Effector CD4-positive, alpha-beta T cell (primary cell): ENCODE measurements around the gene MAP1LC3A.

Experiments used
- DNase-seq: peaks from one replicate; pipeline ENCODE4 v3.0.0-alpha.2; 2020

MAP1LC3A gene

DNA sequence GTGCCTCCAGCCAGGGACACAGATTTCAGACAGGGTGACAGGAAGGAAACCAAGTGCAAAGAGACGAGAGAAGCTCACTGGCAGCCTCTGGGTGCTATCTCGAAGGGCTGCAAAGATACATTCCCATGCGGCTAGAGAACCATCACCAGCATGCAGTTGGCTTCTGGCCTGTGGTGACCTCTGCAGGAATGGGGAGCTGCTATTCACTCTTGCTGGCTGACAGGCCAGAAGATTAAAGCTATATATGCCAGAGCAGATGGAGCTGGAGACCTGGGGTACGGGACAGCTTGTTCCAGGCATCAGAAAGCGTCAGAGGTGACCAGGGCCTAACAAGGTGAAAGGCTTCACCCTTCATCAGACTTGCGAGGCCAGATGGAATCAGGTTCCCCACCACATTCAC lies 20.0 kb downstream of the MAP1LC3A start:
- DNase-seq, result no peak

DNA sequence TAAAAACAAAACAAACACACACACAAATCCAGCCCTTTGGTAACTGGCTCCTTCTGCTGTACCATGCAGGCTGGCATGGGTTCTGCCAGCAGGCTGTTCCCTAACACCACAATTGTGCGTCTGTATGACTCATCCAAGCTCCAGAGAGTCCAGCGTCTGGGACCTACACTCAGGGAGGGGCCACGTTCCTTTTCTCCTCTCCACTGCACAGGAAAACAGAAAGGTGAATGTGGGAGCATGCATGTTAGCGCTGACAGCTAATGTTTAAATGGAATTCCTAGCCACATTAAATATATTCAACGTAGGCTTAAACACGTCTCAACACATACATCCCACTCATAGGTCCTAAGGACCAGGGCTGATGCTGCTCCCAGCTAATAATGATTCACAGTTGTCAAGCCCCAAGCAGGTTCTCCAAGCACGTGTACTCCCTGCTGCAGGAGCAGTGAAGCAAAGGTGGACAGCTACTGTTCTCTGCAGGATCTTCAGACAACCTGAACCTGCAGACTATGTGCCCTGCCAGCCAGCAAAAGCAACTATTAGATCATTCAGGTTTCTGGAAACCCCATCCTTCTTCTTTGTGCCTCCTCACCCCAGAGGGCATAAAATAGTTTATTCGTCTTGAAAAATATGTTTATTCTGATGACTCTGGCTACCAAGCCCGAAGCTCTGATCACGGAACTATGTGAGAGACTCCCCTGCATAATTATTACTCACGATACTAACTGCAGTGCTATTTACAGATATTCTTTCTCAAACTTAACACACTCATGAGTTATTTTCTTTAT lies 20.9 kb downstream of the MAP1LC3A start:
- no peak for DNase-seq

DNA sequence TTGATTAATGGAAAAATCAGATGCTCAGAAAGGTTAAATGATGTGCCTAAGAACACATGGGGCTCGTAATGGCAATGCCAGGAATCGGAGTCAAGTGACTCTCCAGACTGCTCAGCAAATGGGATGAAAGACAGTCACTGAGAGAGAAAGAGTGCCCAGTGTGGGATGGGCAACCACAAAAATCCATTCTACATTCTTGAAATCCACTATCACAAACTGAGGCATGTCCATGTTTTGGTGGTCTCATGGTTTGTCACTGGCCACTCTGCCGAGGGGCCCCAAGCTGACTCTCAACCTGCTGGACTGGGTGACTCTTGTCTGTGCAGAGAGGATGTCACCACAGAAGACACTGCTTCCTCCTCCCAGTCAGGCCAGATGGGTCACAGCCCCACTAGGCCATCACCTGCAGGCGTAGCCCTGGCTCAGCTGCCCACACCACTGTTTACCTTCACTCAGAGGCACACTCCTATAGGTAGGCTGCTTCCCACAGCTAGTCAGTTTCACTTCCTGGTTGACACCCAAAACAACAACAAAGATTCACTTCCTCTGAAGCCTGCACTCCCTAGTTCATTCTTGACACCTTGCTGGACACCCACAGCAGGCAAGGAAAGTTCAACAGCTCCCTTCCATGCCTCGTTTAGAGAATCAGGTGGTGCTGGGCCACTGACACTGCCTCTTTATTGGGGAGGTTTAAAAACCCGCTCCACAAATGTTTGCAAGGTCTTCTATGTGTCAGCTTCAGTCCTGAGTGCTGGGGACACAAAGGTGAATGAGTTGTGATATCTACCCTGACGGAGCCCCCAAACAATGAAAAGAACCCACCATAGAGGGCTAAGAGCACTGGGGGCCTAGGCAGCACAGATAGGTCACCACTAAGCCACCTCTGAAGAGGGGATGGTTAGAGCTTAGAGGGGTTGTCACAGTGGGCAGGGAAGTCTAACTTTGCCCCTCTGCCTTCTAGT lies 21.7 kb downstream of the MAP1LC3A start:
- DNase-seq, result no peak

DNA sequence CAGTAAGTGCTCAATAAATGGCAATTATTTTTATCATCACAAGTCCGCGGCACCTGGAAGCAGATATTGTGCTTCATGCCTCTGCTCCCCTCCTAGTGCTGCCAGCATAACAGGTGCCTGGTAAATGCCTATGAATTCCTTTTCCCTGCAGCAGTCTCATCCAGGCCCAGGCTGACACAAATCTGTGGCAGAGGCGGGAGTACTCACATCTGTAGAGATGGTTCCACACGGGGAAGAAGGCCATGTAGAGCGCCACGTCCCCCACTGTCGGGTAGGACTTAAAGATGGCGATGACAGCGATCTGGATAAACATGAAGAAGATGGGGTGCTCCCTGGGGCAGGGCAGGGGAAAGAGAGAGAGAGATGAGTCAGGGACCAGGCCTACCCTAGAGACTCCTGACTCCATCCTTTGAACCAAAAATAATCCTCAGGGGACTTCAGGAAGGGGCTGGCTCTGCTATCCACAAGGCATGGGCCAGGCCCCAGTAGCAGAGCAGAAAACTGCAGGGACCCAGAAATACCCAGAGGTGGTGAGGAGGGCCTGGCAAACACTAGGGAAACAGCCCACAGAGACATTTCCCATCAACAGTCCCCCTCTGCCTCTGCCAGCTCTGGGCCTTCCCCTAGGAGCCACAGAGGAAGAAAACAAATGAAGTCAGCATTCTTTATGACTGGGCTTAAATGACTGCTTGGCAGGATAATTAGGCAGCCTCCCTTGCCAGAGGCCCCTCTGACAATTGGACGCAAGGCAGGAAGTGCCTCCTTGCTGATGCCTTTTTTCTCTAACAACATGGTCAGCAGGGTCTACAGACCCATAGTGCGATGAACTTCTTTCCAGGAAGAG lies 23.0 kb downstream of the MAP1LC3A start:
- no peak for DNase-seq

DNA sequence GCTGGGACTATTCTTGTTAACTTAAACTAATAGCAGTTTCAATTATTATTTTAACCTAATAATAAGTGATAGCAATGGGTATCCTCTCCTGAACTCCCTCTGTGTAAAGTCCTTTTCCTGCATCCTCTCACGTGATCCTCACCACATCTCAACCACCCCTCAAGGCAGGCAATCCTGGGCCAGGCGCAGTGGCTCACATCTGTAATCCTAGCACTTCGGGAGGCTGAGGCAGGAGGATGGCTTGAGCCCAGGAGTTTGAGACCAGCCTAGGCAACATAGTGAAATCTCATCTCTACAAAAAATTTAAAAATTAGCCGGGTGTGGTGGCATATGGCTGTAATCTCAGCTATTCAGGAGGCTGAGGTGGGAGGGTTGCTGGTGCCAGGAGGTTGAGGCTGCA lies 23.7 kb downstream of the MAP1LC3A start:
- no peak for DNase-seq

DNA sequence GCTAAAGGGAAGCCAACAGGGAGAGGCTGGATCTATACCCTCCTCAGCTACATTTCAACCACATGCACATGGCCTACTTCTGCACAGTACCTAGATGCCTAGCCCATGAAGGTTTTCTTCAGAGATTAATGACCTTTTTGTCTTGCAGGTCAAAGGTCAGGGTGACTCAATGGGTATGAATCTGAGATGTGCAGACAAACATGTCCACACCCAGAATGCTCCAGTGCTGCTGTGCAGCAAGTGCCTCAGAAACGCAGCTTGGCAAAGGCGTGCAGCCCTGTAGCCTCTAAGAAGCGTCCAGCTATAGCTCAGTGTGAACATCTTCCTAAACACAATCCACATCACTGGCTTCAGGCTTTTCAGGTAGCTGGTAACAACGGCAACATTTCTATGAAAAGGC lies 24.4 kb downstream of the MAP1LC3A start:
- DNase-seq, result no peak

DNA sequence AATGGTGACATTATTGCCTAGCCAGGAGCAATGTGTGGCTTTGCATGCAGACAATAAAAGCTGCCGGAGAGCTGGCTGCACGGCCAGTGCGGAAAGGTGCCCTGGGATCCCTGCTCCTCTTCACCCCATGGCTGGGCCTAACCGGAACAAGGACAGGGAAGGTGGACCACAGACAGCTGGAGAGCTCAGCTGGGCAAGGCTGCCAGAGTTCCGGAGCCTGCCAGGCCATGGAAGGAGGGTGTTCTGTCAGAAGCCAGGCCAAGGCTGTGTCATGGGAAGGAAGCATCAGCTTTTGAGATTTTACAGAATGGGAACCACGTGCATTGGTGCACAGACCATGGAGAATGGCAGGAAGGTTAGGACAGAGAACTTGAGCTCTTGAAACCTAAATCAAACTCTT lies 25.0 kb downstream of the MAP1LC3A start:
- no peak for DNase-seq

DNA sequence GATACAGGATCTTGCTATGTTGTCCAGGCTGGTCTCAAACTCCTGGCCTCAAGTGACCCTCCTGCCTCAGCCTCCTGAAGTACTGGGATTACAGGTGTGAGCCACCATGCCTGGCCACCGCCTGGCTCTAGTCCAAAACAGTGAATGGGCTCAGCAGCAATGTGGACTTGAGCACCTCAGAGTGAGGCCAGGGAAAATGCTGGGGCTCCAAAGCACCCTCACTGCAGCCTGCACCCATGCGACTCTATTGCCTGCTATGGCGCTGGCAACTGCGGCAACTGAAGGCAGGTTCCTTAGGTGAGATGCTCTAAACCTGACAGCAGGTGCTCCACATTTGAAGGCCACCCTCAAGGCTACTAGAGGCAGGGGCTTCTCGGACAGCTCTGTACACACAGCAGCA lies 26.5 kb downstream of the MAP1LC3A start:
- DNase-seq, result no peak

DNA sequence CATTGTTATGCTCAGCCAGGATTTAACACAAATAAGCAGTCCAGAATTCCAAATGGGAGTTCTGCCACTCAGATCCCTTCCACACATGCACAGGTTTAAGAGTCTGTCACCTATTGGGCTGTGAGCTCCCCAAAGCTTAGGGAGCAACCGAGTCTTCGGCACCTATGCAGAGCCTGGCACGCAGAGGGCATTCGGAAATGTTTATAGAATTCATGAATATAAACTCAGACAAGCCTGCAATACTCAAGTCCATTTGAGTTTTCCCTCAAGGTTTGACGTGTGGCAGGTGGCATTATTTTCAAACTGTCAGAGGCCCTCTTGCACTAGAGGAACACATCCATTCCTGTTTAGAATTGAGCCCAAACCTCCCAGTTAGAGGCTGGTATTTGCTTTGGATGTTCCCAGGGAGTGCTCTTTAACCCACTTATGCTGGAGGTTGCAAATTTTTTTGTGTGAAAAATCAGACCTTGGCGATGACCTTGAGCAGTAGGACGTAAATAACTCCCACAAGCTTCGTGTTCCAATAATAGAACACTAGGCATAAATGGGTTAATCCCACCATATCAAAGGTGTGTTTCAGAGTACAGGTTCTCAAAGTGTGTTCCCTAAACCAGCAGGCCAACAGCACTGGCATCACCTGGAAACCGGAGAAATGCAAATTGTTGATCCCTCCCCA lies 28.1 kb downstream of the MAP1LC3A start:
- DNase-seq, result no peak

DNA sequence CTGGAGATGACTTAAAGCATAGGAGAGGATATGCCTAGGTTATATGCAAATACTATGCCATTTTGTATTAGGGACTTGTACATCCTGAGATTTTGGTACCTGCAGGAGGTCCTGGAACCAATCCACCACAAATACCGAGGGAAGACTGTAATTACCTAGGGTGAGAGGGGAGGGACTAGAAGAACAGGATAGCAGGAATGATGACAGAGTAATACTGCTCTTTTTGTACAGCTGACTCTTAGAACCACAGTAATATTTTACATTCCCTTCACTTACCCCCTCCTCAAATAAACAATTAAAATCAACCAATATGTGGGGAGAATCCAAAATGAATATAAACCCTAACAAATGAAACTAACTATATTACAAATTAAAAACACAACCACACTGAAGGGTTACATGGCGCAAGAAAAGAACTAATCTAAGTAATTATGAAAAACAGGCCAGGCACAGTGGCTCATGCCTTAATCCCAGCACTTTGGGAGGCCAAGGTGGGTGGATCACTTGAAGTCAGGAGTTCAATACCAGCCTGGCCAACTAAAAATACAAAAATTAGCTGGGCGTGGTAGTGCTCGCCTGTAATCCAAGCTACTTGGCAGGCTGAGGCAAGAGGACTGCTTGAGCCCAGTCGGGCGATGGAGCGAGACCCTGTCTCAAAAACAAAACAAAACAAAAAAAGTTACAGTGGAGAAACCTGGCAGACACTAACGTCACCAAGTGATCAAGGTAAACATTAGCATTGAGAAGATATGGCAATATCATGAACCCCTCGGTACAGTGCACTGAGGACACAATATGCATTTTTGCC lies 37.1 kb downstream of the MAP1LC3A start:
- no peak for DNase-seq

DNA sequence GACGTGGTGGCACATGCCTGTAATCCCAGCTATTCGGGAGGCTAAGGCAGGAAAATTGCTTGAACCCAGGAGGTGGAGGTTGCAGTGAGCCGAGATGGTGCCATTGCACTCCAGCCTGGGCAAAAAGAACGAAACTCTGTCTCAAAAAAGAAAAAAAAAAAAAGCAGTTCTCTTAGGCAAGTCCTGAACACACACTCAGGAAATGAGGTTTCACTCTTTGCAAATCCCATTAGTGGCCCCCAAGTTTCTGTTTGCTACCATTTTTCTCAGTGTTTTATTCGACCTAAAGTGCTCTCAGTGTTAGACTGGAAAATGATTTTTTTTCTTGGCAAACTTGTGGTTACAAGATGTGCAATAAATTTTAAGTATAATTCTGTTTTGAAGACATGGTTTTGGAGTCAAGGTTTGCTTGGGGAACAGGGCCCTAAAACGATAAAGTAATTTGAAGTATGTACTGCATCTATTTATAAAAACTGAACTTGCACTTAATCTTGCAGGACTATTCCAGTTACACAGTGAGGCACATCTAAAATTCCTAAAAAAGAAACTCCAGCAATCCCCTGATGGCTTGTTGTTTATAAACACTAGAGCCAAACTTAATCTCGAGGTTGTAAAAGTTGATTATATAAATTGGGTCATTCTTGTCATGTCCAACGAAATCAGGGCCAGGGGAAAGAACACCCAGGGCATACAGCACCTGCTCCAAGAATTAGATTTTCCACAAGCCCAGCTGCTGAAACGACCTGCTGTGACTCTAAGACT lies 42.6 kb downstream of the MAP1LC3A start:
- no peak for DNase-seq

DNA sequence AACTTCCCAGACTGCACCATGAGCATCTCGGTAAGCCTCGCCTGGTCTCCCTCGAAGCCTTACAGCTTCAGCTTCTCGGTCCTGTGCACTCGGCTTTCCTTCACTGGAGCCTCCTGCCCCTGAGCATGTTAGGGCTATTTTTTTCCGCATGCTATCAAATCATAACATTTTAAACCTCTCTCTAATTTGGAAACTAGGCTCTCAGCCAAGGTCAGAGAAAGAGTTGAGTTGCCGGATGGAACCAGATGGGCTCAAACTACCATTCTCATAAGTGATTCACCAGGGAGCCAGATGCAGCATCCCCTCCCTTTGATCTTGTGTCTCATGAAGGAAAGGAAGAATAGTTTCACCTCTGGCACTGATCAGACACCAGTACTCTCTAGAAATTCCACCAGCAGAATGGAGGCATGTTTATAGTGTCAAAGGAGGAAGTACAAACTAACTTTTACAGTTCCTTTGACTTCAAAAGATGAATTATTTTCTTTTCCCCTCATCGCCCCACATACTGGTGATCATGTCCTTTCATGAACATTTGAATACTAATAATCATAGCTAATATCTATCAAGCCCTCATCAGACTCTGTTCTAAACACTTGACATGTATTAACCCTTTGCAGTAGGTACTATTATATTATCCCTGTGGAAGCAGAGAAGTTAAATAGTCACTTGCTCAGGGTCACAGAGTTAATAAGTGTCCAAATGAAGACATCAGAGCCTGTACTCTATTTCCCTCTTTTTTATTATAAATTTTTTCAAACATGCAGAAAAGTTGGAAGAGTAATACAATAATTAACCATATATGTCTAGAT lies 46.7 kb downstream of the MAP1LC3A start:
- no peak for DNase-seq

DNA sequence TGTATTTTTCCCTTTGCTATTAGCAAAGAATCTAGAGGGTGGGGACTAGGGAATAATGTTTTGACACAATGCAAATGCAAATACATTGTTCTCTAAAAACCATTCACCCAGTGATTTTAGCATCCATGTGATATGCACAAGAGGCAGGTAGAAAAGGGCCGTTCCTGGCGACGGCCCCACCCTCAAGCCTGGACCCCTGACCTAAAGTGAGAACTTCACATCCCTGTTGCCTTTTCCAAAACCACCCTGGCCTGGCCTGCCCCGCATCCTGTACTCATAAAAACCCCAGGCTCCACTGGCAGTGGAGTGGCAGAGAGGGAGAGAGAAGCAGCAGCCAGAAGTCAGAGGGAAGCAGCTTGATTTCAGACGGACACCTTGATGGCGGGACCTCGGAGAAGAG lies 48.5 kb downstream of the MAP1LC3A start:
- DNase-seq, result no peak
